Lower lobe of right lung (tissue), 2 donors: ENCODE results near the gene DCHS2. TPM values are rescaled to one million over a fixed set of nuclear protein-coding genes. Genes with fewer than 3 reads are reported as not detected.

Source experiments
- ATAC-seq, 2 donors: fragments of 200-7000 bp; cut with Tn5 transposase; one replicate each; pipeline ENCODE4 v1.9.1; 2020 to 2022; ENCODE audit warnings: mild to moderate bottlenecking in 2 of 2, moderate library complexity in 2 of 2
- DNase-seq: peaks from one replicate; pipeline ENCODE4 v3.0.0-alpha.2; 2020
- H3K27ac ChIP-seq: fragments of 200-600 bp; one replicate; pipeline ENCODE4 v1.8.0; 2022
- H3K27me3 ChIP-seq: fragments of 200-600 bp; one replicate; pipeline ENCODE4 v1.8.0; 2022; ENCODE audit warnings: low read depth
- H3K36me3 ChIP-seq: fragments of 200-600 bp; one replicate; pipeline ENCODE4 v1.8.0; 2022; ENCODE audit warnings: mild to moderate bottlenecking
- H3K4me1 ChIP-seq: fragments of 200-600 bp; one replicate; pipeline ENCODE4 v1.8.0; 2022
- H3K4me3 ChIP-seq: fragments of 200-600 bp; one replicate; pipeline ENCODE4 v1.8.0; 2022; ENCODE audit warnings: mild to moderate bottlenecking
- H3K9me3 ChIP-seq: fragments of 200-600 bp; one replicate; pipeline ENCODE4 v1.8.0; 2022
- intact Hi-C: fragments of 100-400 bp; cut with DNase I; formaldehyde crosslinking; loops from one replicate; pipeline ENCODE4 v1.11.0; 2022
- total RNA-seq: library from RNA; stranded (reverse); fragmentation: NEBNext Ultra II Directional; extraction: Animal tissue kit (Norgen Biotek cat#: 25700); gene quantifications from one replicate; pipeline ENCODE4 v1.2.1, GENCODE V29; 2021
- TF ChIP-seq, protein P1 (sequence below): fragments of 200-600 bp; IDR thresholded peaks from one replicate; pipeline ENCODE4 v1.8.0; 2022; ENCODE audit warnings: antibody characterized with exemption, mild to moderate bottlenecking
- donor health status: DM: no; HTN: yes; CAD: no; lungs with severe emphysema.

DCHS2 gene
- total RNA-seq, 1 donor from 2014 or later: 0.53 TPM

DNA sequence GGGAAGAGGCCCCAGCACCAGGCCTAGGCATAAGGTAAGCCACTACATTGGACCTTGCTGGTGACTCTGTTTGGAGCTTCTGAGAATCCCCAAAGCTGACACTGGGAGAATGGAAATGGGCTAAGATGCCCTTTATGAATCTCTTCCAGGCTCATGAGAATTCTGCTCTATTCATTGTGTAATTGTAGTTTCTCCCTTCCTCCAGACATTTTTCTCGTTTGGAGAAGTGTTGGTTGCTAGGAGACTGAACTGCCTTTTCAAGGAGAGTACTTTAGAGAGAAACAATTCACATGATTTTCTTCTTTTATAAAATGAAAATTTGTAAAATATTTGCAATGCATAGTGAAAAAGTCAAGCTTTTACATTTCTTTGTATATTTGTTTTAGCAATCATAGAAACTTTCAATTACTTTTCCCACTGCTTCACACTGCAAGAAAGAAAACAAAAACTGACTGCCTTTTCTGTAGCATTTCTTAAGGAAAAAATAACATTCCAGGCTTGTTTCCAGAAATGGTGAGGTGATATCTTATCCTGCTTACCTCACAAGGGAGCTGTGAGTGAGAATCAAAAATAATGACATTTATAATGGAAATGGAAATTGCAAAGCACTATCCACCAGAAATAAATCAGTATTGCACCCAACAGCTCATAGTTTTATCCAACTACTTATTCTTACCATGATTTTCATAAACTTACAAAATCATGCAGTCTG lies 24.9 kb upstream of the DCHS2 start:
- H3K4me3 ChIP-seq: no peak overlapping the region
- H3K27me3 ChIP-seq: no peaks in the 10 kb centered on the region
- H3K4me1 ChIP-seq: no peaks in the 10 kb centered on the region
- TF ChIP-seq, protein P1, sequence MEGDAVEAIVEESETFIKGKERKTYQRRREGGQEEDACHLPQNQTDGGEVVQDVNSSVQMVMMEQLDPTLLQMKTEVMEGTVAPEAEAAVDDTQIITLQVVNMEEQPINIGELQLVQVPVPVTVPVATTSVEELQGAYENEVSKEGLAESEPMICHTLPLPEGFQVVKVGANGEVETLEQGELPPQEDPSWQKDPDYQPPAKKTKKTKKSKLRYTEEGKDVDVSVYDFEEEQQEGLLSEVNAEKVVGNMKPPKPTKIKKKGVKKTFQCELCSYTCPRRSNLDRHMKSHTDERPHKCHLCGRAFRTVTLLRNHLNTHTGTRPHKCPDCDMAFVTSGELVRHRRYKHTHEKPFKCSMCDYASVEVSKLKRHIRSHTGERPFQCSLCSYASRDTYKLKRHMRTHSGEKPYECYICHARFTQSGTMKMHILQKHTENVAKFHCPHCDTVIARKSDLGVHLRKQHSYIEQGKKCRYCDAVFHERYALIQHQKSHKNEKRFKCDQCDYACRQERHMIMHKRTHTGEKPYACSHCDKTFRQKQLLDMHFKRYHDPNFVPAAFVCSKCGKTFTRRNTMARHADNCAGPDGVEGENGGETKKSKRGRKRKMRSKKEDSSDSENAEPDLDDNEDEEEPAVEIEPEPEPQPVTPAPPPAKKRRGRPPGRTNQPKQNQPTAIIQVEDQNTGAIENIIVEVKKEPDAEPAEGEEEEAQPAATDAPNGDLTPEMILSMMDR: no peak
- no peaks in the 10 kb centered on the region for H3K36me3 ChIP-seq
- H3K27ac ChIP-seq: no peak overlapping the region
- ATAC-seq (no peak), DNase-seq (no peak)
- H3K9me3 ChIP-seq: no peaks in the 10 kb centered on the region
- intact Hi-C loops: no loop called here

- H3K36me3 ChIP-seq: no peaks in the 10 kb centered on the region
- H3K9me3 ChIP-seq: no peaks in the 10 kb centered on the region
- H3K4me3 ChIP-seq: no peak overlapping the region
- TF ChIP-seq, protein P1: no peak
- ATAC-seq (no peak), DNase-seq (no peak)
- no peaks in the 10 kb centered on the region for H3K4me1 ChIP-seq
- intact Hi-C loops: no loop called here
- H3K27me3 ChIP-seq: no peaks in the 10 kb centered on the region
- no peak overlapping the region for H3K27ac ChIP-seq
Measured at GRCh38 chr4:154511981-154512380, 20.4 kb upstream of the DCHS2 start.

GRCh38 chr4:154511548-154511947 lies 19.9 kb upstream of the DCHS2 start:
- H3K9me3 ChIP-seq: no peaks in the 10 kb centered on the region
- intact Hi-C loops: no loop called here
- no peaks in the 10 kb centered on the region for H3K4me1 ChIP-seq
- no peaks in the 10 kb centered on the region for H3K36me3 ChIP-seq
- H3K27me3 ChIP-seq: no peaks in the 10 kb centered on the region
- no peak overlapping the region for H3K4me3 ChIP-seq
- H3K27ac ChIP-seq: no peak overlapping the region
- TF ChIP-seq, protein P1: no peak
- no peak for DNase-seq
- ATAC-seq: no peak

GRCh38 chr4:154507156-154507555 lies 15.6 kb upstream of the DCHS2 start:
- DNase-seq (no peak), ATAC-seq (peak in 1 of 2 donors; percentile 41)
- Histone ChIP-seq H3K27ac (no peak overlapping the region), H3K4me3 (no peak overlapping the region), H3K4me1 (no peaks in the 10 kb centered on the region), H3K9me3 (no peaks in the 10 kb centered on the region), H3K27me3 (peaks cover 11% of the 10 kb centered on the region), H3K36me3 (no peaks in the 10 kb centered on the region)
- intact Hi-C loops: no loop called here
- TF ChIP-seq, protein P1: no peak

GRCh38 chr4:154506253-154506652 lies 14.7 kb upstream of the DCHS2 start:
- intact Hi-C loops: no loop called here
- no peak for DNase-seq
- H3K4me3 ChIP-seq: no peak overlapping the region
- H3K27me3 ChIP-seq: peaks cover 14% of the 10 kb centered on the region
- ATAC-seq: no peak
- H3K36me3 ChIP-seq: no peaks in the 10 kb centered on the region
- H3K4me1 ChIP-seq: no peaks in the 10 kb centered on the region
- H3K9me3 ChIP-seq: no peaks in the 10 kb centered on the region
- H3K27ac ChIP-seq: no peak overlapping the region
- TF ChIP-seq, protein P1: peak; percentile 27
